Testis (tissue), 2 donors: ENCODE results near the gene C16orf87.

Source experiments
- POLR2A ChIP-seq: fragments of 450-650 bp; IDR thresholded peaks from one replicate; pipeline ENCODE4 v1.6.1; 2017; ENCODE audit warnings: antibody characterized with exemption, mild to moderate bottlenecking, moderate library complexity
- TF ChIP-seq, protein P1 (sequence below), 3 experiments: fragments of 450-650 bp in 2 of 3; fragments of 200-600 bp in 1 of 3; sonication (generic) in 1 of 3; IDR thresholded peaks; one replicate each; pipeline ENCODE4 v1.5.1; 2016 to 2019; ENCODE audit warnings: antibody characterized with exemption in 3 of 3, mild to moderate bottlenecking in 2 of 3, moderate library complexity in 1 of 3

DNA sequence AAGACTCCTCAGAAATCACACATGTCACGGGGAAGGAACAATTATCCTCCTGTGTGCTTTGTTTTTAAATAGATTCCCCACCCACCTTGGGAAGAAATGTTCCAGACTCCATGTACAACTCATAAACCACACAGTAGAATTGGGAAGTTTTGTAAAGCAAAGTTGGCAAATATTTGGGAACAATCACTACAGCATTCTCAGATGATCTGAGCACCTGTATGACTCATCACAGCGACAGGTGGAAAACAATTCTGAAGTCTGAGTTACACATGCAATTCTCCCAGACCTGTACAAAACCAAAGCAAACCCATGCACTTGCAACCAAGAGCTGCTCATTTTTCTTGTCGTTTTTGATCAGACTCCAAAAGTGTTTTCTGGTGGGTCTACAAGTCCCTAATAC, 68.4 kb downstream of the C16orf87 start:
- TF ChIP-seq POLR2A = no peak
- TF ChIP-seq, protein P1, sequence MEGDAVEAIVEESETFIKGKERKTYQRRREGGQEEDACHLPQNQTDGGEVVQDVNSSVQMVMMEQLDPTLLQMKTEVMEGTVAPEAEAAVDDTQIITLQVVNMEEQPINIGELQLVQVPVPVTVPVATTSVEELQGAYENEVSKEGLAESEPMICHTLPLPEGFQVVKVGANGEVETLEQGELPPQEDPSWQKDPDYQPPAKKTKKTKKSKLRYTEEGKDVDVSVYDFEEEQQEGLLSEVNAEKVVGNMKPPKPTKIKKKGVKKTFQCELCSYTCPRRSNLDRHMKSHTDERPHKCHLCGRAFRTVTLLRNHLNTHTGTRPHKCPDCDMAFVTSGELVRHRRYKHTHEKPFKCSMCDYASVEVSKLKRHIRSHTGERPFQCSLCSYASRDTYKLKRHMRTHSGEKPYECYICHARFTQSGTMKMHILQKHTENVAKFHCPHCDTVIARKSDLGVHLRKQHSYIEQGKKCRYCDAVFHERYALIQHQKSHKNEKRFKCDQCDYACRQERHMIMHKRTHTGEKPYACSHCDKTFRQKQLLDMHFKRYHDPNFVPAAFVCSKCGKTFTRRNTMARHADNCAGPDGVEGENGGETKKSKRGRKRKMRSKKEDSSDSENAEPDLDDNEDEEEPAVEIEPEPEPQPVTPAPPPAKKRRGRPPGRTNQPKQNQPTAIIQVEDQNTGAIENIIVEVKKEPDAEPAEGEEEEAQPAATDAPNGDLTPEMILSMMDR (IDR thresholded peaks at IDR 0.05) = no peak
